ENCODE data around the gene R3HDM2.
"Not testable (repeated sequence)": the region's sequence is repeated elsewhere in the genome, so short reads cannot be mapped to it uniquely, and the experiment has no call there.

DNA sequence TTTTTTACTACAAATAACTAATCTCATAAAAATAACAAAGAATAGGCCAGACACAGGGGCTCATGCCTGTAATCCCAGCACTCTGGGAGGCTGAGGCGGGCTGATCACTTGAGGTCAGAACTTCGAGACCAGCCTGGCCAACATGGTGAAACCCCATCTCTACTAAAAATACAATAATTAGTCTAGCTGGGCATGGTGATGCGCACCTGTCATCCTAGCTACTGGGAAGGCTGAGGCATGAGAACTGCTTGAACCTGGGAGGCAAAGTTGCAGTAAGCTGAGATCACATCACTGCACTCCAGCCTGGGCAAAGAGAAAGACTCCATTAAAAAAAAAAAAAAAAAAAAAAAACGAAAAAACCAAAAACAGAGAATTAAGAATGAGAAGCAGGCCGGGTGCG is 16.7 kb downstream of the R3HDM2 start:
- TF ChIP-seq ZNF546 (CRISPR knock-in tag; conservative IDR thresholded peaks at IDR 0.05); ZNF615 (CRISPR knock-in tag; IDR thresholded peaks at IDR 0.05; ENCODE audit: borderline replicate concordance); NFE2L2 (IDR thresholded peaks at IDR 0.05; ENCODE audit: low read length); CCDC6 (CRISPR knock-in tag; IDR thresholded peaks at IDR 0.05): not testable (repeated sequence)
- TF ChIP-seq, protein P1, sequence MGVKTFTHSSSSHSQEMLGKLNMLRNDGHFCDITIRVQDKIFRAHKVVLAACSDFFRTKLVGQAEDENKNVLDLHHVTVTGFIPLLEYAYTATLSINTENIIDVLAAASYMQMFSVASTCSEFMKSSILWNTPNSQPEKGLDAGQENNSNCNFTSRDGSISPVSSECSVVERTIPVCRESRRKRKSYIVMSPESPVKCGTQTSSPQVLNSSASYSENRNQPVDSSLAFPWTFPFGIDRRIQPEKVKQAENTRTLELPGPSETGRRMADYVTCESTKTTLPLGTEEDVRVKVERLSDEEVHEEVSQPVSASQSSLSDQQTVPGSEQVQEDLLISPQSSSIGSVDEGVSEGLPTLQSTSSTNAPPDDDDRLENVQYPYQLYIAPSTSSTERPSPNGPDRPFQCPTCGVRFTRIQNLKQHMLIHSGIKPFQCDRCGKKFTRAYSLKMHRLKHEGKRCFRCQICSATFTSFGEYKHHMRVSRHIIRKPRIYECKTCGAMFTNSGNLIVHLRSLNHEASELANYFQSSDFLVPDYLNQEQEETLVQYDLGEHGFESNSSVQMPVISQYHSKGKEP (CRISPR knock-in tag; IDR thresholded peaks at IDR 0.05) = not testable (repeated sequence)
- TF ChIP-seq, protein P2, sequence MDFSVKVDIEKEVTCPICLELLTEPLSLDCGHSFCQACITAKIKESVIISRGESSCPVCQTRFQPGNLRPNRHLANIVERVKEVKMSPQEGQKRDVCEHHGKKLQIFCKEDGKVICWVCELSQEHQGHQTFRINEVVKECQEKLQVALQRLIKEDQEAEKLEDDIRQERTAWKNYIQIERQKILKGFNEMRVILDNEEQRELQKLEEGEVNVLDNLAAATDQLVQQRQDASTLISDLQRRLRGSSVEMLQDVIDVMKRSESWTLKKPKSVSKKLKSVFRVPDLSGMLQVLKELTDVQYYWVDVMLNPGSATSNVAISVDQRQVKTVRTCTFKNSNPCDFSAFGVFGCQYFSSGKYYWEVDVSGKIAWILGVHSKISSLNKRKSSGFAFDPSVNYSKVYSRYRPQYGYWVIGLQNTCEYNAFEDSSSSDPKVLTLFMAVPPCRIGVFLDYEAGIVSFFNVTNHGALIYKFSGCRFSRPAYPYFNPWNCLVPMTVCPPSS (IDR thresholded peaks at IDR 0.05) = not testable (repeated sequence)
